MM.1S (cell line): Measurements from ENCODE around the gene S100A6.

Source experiments
- CTCF ChIP-seq: fragments of 300-600 bp; sonication (generic); IDR thresholded peaks from 2 replicates; pipeline ENCODE4 v1.5.1; 2016; ENCODE audit warnings: antibody characterized with exemption, low read length, mixed read lengths
- EZH2phosphoT487 ChIP-seq: fragments of 300-600 bp; sonication (generic); IDR thresholded peaks from 2 replicates; pipeline ENCODE4 v1.6.1; 2018; ENCODE audit warnings: antibody characterized with exemption, low read length

GRCh38 chr1:153567621-153568366 is 32.0 kb upstream of the S100A6 start:
- TF ChIP-seq CTCF, result no peak
- TF ChIP-seq EZH2phosphoT487, result no peak
